NCI-H2107 treated with DMSO at 0.1 percent for 48 hours (cell line): ENCODE measurements around the gene ITLN2.
"Not testable (repeated sequence)": the region's sequence is repeated elsewhere in the genome, so short reads cannot be mapped to it uniquely, and the experiment has no call there.

ENCODE experiments used
- DNase-seq: peaks from one replicate; lab custom pipeline; 2025; ENCODE audit not compliant: unreplicated experiment; lab: John Stamatoyannopoulos, UW

ITLN2 gene

GRCh38 chr1:160907976-160908375, 46.6 kb downstream of the ITLN2 start:
- DNase-seq, result no peak

GRCh38 chr1:160905617-160905989, 49.0 kb downstream of the ITLN2 start:
- DNase-seq, result no peak

- no peak for DNase-seq
Measured at GRCh38 chr1:160904783-160905616, 49.6 kb downstream of the ITLN2 start.

- not testable (repeated sequence) for DNase-seq
Measured at GRCh38 chr1:160902251-160902650, 52.4 kb downstream of the ITLN2 start.

GRCh38 chr1:160901768-160902167, 52.8 kb downstream of the ITLN2 start:
- DNase-seq, result no peak

GRCh38 chr1:160900683-160901082, 53.9 kb downstream of the ITLN2 start:
- not testable (repeated sequence) for DNase-seq
